Ovary (tissue), 10 donors: ENCODE results near the gene KAT8. TPM values are rescaled to one million over a fixed set of nuclear protein-coding genes. Genes with fewer than 3 reads are reported as not detected.

ENCODE experiments used
- DNase-seq, 5 donors: peaks; one replicate each; pipeline ENCODE4 v3.0.0-alpha.2; 2019 to 2020
- H3K27ac ChIP-seq, 2 donors: fragments of 200-600 bp; one replicate each; pipeline versions ENCODE4 v1.5.1 to v1.8.0; 2019 to 2022
- H3K27me3 ChIP-seq: fragments of 200-600 bp; one replicate; pipeline ENCODE4 v1.8.0; 2022
- H3K36me3 ChIP-seq: fragments of 200-600 bp; sonication (generic); one replicate; pipeline ENCODE4 v1.5.1; 2019
- H3K4me1 ChIP-seq: one replicate; pipeline ENCODE4 v1.8.1; 2013; ENCODE audit warnings: mild to moderate bottlenecking, moderate library complexity; ENCODE audit not compliant: insufficient read depth
- H3K4me3 ChIP-seq: fragments of 200-600 bp; sonication (generic); one replicate; pipeline ENCODE4 v1.5.1; 2017
- H3K9me3 ChIP-seq, 2 donors: fragments of 200-600 bp in 1 of 2; sonication (generic) in 1 of 2; one replicate each; pipeline versions ENCODE4 v1.5.1 to v1.8.1; 2013 to 2019; ENCODE audit warnings: mild to moderate bottlenecking in 1 of 2, moderate library complexity in 1 of 2
- EP300 ChIP-seq: sonication (generic); formaldehyde crosslinking; IDR thresholded peaks from one replicate; pipeline ENCODE4 v1.6.1; 2017; ENCODE audit warnings: antibody characterized with exemption
- POLR2A ChIP-seq: fragments of 450-650 bp; IDR thresholded peaks from one replicate; pipeline ENCODE4 v1.6.1; 2017; ENCODE audit warnings: antibody characterized with exemption, mild to moderate bottlenecking, moderate library complexity
- WGBS, 3 donors: extraction: QIAGEN DNeasy Blood & Tissue Kit in 1 of 3; methylation state at CpG; one replicate each; pipeline versions ENCODE4 v1.1.5 to v1.1.7; 2013 to 2017; 5-methylcytosine and 5-hydroxymethylcytosine counted together
- intact Hi-C, 4 donors: fragments of 100-400 bp; cut with DNase I; formaldehyde crosslinking; loops; one replicate each; pipeline versions ENCODE4 v1.11.0 to v1.15.1; 2022 to 2023
- long read RNA-seq, 3 donors: library from polyadenylated mRNA in 2 of 3; unstranded in 2 of 3; transcript quantifications; one replicate each; pipeline ENCODE4 v2.0.0 and lab custom pipeline, GENCODE V29; 2021 to 2026
- polyA plus RNA-seq, 2 donors: library from polyadenylated mRNA; stranded (reverse); fragments of 200-250 nt in 1 of 2; fragments of 350-450 nt in 1 of 2; fragmentation: Illumina TruSeq in 1 of 2; extraction: RNeasy Lipid Tissue Mini Kit (QIAGEN cat#74804) in 1 of 2; gene quantifications; one replicate each; pipeline ENCODE4 v1.2.3, GENCODE V29; 2013 to 2014
- total RNA-seq, 7 donors: library from RNA; depleted of rRNA in 2 of 7; stranded (reverse); fragments of >200 nt in 2 of 7; fragmentation: NEBNext Ultra II Directional in 3 of 7; extraction: Animal tissue kit (Norgen Biotek cat#: 25700) in 3 of 7; gene quantifications; one replicate each; pipeline versions ENCODE4 v1.1.0 to v1.2.4, GENCODE V29; 2016 to 2023
- TF ChIP-seq, protein P1 (sequence below), 3 donors: fragments of 450-650 bp in 2 of 3; fragments of 200-600 bp in 1 of 3; IDR thresholded peaks; one replicate each; pipeline versions ENCODE4 v1.5.1 to v1.8.0; 2016 to 2022; ENCODE audit warnings: antibody characterized with exemption in 3 of 3, mild to moderate bottlenecking in 1 of 3
- donor health status: DM: no; HTN: no; CAD: no; lungs with moderate emphysema.
- donor health status: DM: no; HTN: no; CAD: no.
- donor health status: Bipolar disorder and iron deficiency.
- donor health status: DM: yes; HTN: yes; CAD: no.
- donor health status: DM: no; HTN: no; CAD: no.
- donor health status: DM: yes; HTN: yes; CAD: no.

The KAT8 gene
- 100 to 1,000 TPM in 4 of 7 donors, 10 to 100 TPM in 3; 71.5 to 129 (median 105) TPM for total RNA-seq
- polyA plus RNA-seq: 10 to 100 TPM; 66.4 to 87.0 TPM
- long read RNA-seq, donor 1, transcript KAT8-201 (11 exons, 1,525 nt): major isoform, 22 of 34 reads
- long read RNA-seq, donor 1, partial matches to known transcripts: 5 of 34 reads
- long read RNA-seq, donor 1, other reads (novel, unspliced or antisense): 6 of 34 reads
- long read RNA-seq, donor 2, transcript KAT8-201 (11 exons, 1,525 nt): major isoform, 15 of 24 reads
- long read RNA-seq, donor 2, partial matches to known transcripts: 0 of 24 reads
- long read RNA-seq, donor 2, other reads (novel, unspliced or antisense): 0 of 24 reads
- long read RNA-seq, donor 3, transcript KAT8-202 (10 exons, 1,789 nt): minor isoform, 5 of 85 reads
- long read RNA-seq, donor 3, transcript KAT8-201 (11 exons, 1,525 nt): major isoform, 68 of 85 reads
- long read RNA-seq, donor 3, partial matches to known transcripts: 6 of 85 reads
- long read RNA-seq, donor 3, other reads (novel, unspliced or antisense): 6 of 85 reads

DNA sequence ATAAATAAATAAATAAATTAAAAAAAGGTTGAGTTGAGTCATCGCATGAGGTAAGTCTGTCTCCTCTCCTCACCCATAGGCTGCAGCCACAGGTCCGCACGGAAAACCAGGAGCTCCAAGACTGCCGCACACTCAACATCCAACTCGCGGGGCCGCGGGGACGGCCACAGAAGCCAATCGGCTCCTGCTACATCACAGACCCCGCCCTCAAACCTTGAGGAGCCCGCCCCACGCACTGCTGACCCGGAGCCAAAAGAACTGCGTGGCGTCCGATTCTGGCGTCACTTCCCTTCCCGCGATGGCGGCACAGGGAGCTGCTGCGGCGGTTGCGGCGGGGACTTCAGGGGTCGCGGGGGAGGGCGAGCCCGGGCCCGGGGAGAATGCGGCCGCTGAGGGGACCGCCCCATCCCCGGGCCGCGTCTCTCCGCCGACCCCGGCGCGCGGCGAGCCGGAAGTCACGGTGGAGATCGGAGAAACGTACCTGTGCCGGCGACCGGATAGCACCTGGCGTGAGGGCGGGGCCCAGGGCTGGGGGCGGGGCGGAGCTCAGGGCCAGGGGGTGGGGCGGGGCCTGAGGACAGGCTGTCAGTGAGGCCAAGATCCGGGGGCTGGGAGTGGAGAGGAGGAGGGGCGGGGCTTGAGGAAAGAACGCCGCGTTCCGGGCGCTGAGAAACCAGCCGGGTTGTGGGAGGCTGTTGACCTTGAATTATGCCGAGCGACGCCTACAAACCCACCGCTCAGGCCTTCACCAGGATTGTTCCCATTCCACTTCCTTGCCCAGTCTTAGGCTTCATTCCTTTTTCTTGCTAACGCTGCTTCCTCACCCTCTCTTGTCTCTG, at the start of gene KAT8:
Gene KAT8 (plus strand): TSS at position 281 of the 839 bp plus-strand sequence. CDS start 18 bp downstream, at position 299.
- H3K4me3 ChIP-seq: peak within 1 kb of the TSS; percentile 97
- H3K4me1 ChIP-seq: peaks cover 9% of the 10 kb centered on the region
- DNase-seq: peak; percentile 99
- 0 to 1% (median 0%) methylated on average over 50 to 68 of the region's 68 CpGs for WGBS, 3 donors
- intact Hi-C loops: loop anchor here in 1 of 4 donors (10.0 kb wide), 1 partner anchor 163 kb away; the partner anchor contains the start of gene SETD1A
- peak within 1 kb of the TSS; percentile 88 to 97 for H3K27ac ChIP-seq
- no peaks in the 10 kb centered on the region for H3K9me3 ChIP-seq
- no peaks in the 10 kb centered on the region for H3K36me3 ChIP-seq
- H3K27me3 ChIP-seq: no peaks in the 10 kb centered on the region
- peak; percentile 32 for TF ChIP-seq EP300
- TF ChIP-seq, protein P1, sequence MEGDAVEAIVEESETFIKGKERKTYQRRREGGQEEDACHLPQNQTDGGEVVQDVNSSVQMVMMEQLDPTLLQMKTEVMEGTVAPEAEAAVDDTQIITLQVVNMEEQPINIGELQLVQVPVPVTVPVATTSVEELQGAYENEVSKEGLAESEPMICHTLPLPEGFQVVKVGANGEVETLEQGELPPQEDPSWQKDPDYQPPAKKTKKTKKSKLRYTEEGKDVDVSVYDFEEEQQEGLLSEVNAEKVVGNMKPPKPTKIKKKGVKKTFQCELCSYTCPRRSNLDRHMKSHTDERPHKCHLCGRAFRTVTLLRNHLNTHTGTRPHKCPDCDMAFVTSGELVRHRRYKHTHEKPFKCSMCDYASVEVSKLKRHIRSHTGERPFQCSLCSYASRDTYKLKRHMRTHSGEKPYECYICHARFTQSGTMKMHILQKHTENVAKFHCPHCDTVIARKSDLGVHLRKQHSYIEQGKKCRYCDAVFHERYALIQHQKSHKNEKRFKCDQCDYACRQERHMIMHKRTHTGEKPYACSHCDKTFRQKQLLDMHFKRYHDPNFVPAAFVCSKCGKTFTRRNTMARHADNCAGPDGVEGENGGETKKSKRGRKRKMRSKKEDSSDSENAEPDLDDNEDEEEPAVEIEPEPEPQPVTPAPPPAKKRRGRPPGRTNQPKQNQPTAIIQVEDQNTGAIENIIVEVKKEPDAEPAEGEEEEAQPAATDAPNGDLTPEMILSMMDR (IDR thresholded peaks at IDR 0.05): peak in 1 of 3 donors; percentile 16
- TF ChIP-seq POLR2A: peak; percentile 99

DNA sequence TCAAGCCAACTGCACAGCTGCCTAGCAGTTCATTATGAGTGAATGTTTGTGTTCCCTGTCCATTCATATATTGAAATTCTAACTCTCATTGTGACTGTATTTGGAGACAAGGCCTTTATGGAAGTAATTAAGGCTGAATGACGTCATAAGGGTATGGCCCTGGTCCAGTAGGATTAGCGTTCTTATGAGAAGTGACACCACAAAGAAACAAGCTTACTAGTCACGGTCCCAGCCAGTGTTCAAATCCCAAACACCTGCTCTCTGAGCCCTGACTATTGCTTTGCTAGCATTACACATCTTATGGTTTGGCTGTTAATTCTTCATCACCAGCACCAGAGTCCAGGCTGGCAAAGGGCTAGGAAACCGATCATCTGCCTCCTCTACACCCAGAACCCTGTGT, 45.6 kb upstream of the KAT8 start:
- no peaks in the 10 kb centered on the region for H3K36me3 ChIP-seq
- H3K27ac ChIP-seq: no peak overlapping the region
- no peaks in the 10 kb centered on the region for H3K27me3 ChIP-seq
- H3K4me3 ChIP-seq: no peak overlapping the region
- peaks cover 4% of the 10 kb centered on the region for H3K4me1 ChIP-seq
- no peak for DNase-seq
- WGBS, 3 donors: 23 to 33% (median 31%) methylated on average over 4 of the region's 4 CpGs
- no peaks in the 10 kb centered on the region for H3K9me3 ChIP-seq
- intact Hi-C loops: no loop called here
- no peak for TF ChIP-seq POLR2A

DNA sequence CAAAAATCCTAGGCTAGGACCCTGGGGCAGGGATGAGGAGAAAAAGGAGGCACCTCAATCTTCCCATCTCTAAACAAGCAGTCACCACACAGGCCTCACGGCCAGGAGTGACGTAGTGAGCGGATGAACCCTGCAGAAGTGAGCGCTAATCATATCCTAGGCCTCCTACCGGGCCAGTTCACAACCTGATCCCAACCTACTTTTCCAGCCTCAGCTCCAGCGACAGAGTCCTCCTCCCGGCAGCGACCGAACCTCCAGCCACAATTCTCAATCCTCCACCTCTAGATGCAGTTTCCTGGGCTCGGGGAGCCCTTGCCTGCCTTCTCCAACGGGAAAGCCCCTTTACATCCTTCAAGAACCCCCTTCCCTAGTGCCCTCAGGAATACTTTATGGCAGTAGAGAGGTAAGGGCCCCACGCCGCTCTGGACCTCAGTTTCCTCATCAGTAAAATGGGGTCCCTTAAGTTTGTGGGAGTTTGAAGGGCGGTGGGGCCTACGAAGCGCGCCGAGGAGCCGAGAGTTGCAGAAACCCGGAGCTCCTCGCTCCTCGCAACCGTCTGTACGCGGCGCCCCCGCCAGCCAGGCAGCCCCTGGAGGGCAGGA, 44.8 kb upstream of the KAT8 start:
- intact Hi-C loops: no loop called here
- TF ChIP-seq, protein P1 (IDR thresholded peaks at IDR 0.05): no peak
- TF ChIP-seq POLR2A: no peak
- TF ChIP-seq EP300: no peak
- peaks cover 4% of the 10 kb centered on the region for H3K4me1 ChIP-seq
- H3K9me3 ChIP-seq: no peaks in the 10 kb centered on the region
- 1% methylated on average over 27 of the region's 27 CpGs for WGBS, 3 donors
- H3K36me3 ChIP-seq: no peaks in the 10 kb centered on the region
- no peak for DNase-seq
- no peaks in the 10 kb centered on the region for H3K27me3 ChIP-seq
- H3K27ac ChIP-seq: no peak overlapping the region
- H3K4me3 ChIP-seq: peak overlapping the region; percentile 94

DNA sequence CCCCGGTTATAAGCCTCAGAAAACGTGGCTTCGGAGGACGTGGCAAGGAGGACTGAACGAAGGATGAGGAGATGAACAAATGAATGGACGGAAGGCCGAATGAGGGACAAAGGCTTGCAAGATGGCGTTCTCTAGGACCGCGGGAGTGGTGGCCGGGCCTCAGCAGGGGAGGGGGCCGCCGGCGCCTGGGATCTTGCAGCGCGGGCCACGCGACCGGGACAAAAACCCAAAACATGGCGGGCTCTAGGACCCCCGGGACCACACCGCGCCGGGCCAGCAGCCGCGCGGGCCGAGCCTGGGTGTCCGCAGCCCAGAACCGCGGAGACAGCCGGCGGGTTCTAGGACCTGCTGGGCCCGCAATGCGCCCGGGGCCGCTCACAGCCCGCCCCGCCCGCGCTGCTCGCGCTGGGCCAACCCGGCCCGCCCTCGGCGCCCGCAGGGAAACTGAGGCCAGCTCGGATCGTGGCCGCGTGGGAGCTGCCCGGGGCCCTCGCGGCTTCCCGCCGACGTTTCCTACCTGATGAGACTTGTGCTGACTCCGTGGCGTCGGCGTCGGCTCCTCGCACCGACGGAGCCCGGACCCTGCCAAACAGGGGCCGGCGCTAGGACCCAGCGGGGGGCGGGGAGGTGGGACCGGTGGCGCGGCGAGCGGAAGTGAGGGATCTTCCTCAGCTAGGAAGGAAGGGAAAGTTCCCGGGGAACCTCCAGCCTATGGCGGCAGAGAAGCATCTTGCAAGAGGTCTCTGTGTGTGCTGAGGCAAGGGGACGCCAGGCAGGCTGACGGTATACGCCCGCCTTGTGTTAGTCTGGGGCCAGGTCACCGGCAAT, 44.1 kb upstream of the KAT8 start:
- WGBS, 3 donors: 0% methylated on average over 67 to 83 of the region's 83 CpGs
- H3K4me1 ChIP-seq: peaks cover 4% of the 10 kb centered on the region
- H3K27ac ChIP-seq: peak overlapping the region; percentile 79 to 86
- DNase-seq: peak; percentile 85 to 92 (median 87)
- intact Hi-C loops: no loop called here
- H3K9me3 ChIP-seq: no peaks in the 10 kb centered on the region
- H3K27me3 ChIP-seq: no peaks in the 10 kb centered on the region
- no peaks in the 10 kb centered on the region for H3K36me3 ChIP-seq
- H3K4me3 ChIP-seq: peak overlapping the region; percentile 94
- TF ChIP-seq, protein P1 (IDR thresholded peaks at IDR 0.05): peak in 1 of 3 donors; percentile 16
- no peak for TF ChIP-seq POLR2A
- TF ChIP-seq EP300: no peak
